Natural killer cell (primary cell): Measurements from ENCODE around the gene ATP6V1G1. TPM values are rescaled to one million over a fixed set of nuclear protein-coding genes. Genes with fewer than 3 reads are reported as not detected.
A peak's percentile ranks its signal among the peaks of the same experiment; 100 is the strongest.

ENCODE experiments used
- ATAC-seq, 3 donors: fragments of 150-1000 bp in 2 of 3; fragments of 200-7000 bp in 1 of 3; cut with Tn5 transposase; 1 replicate in 1 of 3; 2 replicates in 2 of 3; pipeline ENCODE4 v1.10.0; 2021; ENCODE audit warnings: mild to moderate bottlenecking in 2 of 3, moderate library complexity in 2 of 3
- DNase-seq, 2 donors: peaks; one replicate each; pipeline versions ENCODE4 v3.0.0 to v3.0.0-alpha.2; 2013 to 2021; ENCODE audit warnings: mixed read lengths in 1 of 2
- H3K27ac ChIP-seq: one replicate; pipeline ENCODE4 v1.5.1; 2013; ENCODE audit warnings: mild to moderate bottlenecking, low read length
- H3K27me3 ChIP-seq: one replicate; pipeline ENCODE4 v1.6.1; 2013; ENCODE audit warnings: low read length; ENCODE audit not compliant: control insufficient read depth, insufficient read depth
- H3K36me3 ChIP-seq: one replicate; pipeline ENCODE4 v1.6.1; 2013; ENCODE audit warnings: low read length; ENCODE audit not compliant: control insufficient read depth, insufficient read depth
- H3K4me1 ChIP-seq: one replicate; pipeline ENCODE4 v1.6.1; 2013; ENCODE audit warnings: low read length; ENCODE audit not compliant: control insufficient read depth, insufficient read depth
- H3K4me3 ChIP-seq: one replicate; pipeline ENCODE4 v1.5.1; 2013; ENCODE audit warnings: low read length
- H3K9me3 ChIP-seq: one replicate; pipeline ENCODE4 v1.6.1; 2013; ENCODE audit warnings: low read length; ENCODE audit not compliant: control insufficient read depth, insufficient read depth
- H3K27ac Mint-ChIP-seq, 2 donors: one replicate each; pipeline ENCODE4 v1.8.0; 2022; ENCODE audit warnings: mild to moderate bottlenecking in 2 of 2, mixed read lengths in 2 of 2, moderate library complexity in 1 of 2
- H3K27me3 Mint-ChIP-seq, 2 donors: one replicate each; pipeline ENCODE4 v1.8.0; 2022; ENCODE audit warnings: low read depth in 2 of 2, mixed read lengths in 2 of 2
- H3K36me3 Mint-ChIP-seq: one replicate; pipeline ENCODE4 v1.8.0; 2022; ENCODE audit warnings: mixed read lengths
- H3K4me1 Mint-ChIP-seq, 2 donors: one replicate each; pipeline ENCODE4 v1.8.0; 2022; ENCODE audit warnings: mixed read lengths in 2 of 2
- H3K4me3 Mint-ChIP-seq: one replicate; pipeline ENCODE4 v1.8.0; 2022; ENCODE audit warnings: mild to moderate bottlenecking, moderate library complexity, mixed read lengths
- H3K9me3 Mint-ChIP-seq, 2 donors: one replicate each; pipeline ENCODE4 v1.8.0; 2022; ENCODE audit warnings: mixed read lengths in 2 of 2
- WGBS: methylation state at CpG from one replicate; pipeline ENCODE4 v1.1.7; 2013; ENCODE audit warnings: missing lambda C conversion rate; ENCODE audit not compliant: insufficient coverage; 5-methylcytosine and 5-hydroxymethylcytosine counted together
- intact Hi-C: fragments of 100-400 bp; cut with micrococcal nuclease; formaldehyde crosslinking; loops from one replicate; pipeline ENCODE4 v1.14.2; 2022
- total RNA-seq, 4 donors: library from RNA; stranded (reverse); fragments of 120-200 nt in 1 of 4; gene quantifications; one replicate each; pipeline versions ENCODE4 v1.2.3 to v1.2.4, GENCODE V29; 2013 to 2022
- TF ChIP-seq, protein P1 (sequence below): fragments of 200-600 bp; IDR thresholded peaks from one replicate; pipeline ENCODE4 v1.8.0; 2022; ENCODE audit warnings: antibody characterized with exemption

Gene ATP6V1G1
- total RNA-seq, 3 donors from 2014 or later (not counting 1 experiment from before 2014, with no cell fraction given), result 83.8 to 101 (median 93.5) TPM

DNA sequence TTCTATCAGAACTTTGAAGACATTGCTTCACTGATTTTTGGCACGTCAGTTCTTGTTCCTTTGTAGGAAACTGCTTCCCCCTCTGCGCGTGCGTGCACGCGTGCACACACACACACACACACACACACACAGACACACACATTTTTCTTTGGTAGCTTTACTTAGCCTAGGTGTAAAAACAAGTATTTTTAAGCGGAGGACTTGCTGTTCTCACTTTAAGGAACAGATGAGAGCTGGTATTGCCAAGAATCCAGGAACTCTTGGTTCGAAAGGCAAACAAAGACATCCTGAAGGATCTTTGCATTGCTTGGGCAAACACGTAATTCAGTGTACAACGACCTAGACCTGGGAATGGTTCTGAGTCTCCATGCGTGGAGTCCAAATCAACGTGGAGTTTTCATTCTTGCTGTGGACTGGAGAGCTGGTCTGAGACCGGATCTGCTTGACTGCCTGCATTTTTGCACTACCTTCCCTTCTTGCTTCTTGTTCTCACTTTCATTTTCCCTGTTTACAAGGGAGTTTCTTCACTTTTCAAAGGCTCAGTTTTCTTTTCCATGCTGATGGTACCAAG lies 31.7 kb downstream of the ATP6V1G1 start:
- Histone ChIP-seq H3K27me3 (no peaks in the 10 kb centered on the region), H3K4me3 (peak overlapping the region; percentile 30), H3K36me3 (no peaks in the 10 kb centered on the region), H3K27ac (peak overlapping the region; percentile 70), H3K9me3 (no peaks in the 10 kb centered on the region), H3K4me1 (peaks cover 17% of the 10 kb centered on the region)
- no peaks in the 10 kb centered on the region for H3K36me3 Mint-ChIP-seq
- H3K9me3 Mint-ChIP-seq, result no peaks in the 10 kb centered on the region
- peak overlapping the region; percentile 77 to 86 for H3K27ac Mint-ChIP-seq
- intact Hi-C loops, result no loop called here
- ATAC-seq, result peak in 2 of 3 donors; percentile 46 to 52
- peak overlapping the region; percentile 85 for H3K4me3 Mint-ChIP-seq
- 32% methylated on average over 13 of the region's 13 CpGs for WGBS
- H3K27me3 Mint-ChIP-seq, result no peaks in the 10 kb centered on the region
- TF ChIP-seq, protein P1, sequence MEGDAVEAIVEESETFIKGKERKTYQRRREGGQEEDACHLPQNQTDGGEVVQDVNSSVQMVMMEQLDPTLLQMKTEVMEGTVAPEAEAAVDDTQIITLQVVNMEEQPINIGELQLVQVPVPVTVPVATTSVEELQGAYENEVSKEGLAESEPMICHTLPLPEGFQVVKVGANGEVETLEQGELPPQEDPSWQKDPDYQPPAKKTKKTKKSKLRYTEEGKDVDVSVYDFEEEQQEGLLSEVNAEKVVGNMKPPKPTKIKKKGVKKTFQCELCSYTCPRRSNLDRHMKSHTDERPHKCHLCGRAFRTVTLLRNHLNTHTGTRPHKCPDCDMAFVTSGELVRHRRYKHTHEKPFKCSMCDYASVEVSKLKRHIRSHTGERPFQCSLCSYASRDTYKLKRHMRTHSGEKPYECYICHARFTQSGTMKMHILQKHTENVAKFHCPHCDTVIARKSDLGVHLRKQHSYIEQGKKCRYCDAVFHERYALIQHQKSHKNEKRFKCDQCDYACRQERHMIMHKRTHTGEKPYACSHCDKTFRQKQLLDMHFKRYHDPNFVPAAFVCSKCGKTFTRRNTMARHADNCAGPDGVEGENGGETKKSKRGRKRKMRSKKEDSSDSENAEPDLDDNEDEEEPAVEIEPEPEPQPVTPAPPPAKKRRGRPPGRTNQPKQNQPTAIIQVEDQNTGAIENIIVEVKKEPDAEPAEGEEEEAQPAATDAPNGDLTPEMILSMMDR, result no peak
- peak in 1 of 2 donors; percentile 36 for DNase-seq
- peaks cover 11 to 20% of the 10 kb centered on the region in 2 donors for H3K4me1 Mint-ChIP-seq

DNA sequence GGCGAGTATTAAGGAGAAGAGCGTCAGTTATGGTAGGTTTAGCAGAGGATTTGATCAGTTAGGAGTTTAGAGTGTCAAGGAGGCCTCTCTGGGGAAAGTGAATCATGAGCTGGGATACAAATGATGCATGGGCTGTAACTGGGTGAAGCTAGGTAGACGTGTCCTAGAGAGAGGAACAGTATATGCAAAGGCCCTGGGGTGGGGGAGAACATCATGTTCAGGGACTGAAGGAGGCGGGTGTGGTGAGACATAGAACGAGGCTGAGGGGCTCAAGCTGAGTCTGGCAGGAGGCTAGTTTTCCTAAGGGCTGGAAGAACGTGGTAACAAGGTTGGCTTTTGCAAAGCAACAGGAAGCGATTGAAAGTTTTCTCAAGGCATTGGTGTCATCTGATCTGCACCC lies 34.0 kb downstream of the ATP6V1G1 start:
- no peaks in the 10 kb centered on the region for H3K9me3 Mint-ChIP-seq
- Histone ChIP-seq H3K36me3 (peaks cover under 1% of the 10 kb centered on the region), H3K27me3 (no peaks in the 10 kb centered on the region), H3K9me3 (no peaks in the 10 kb centered on the region), H3K27ac (no peak overlapping the region), H3K4me3 (no peak overlapping the region), H3K4me1 (peaks cover 13% of the 10 kb centered on the region)
- 91% methylated on average over 7 of the region's 7 CpGs for WGBS
- DNase-seq, result no peak
- intact Hi-C loops, result no loop called here
- TF ChIP-seq, protein P1, result no peak
- no peaks in the 10 kb centered on the region for H3K36me3 Mint-ChIP-seq
- ATAC-seq, result no peak
- H3K27me3 Mint-ChIP-seq, result no peaks in the 10 kb centered on the region
- no peak overlapping the region for H3K4me3 Mint-ChIP-seq
- peaks cover 11 to 20% of the 10 kb centered on the region in 2 donors for H3K4me1 Mint-ChIP-seq
- H3K27ac Mint-ChIP-seq, result no peak overlapping the region

DNA sequence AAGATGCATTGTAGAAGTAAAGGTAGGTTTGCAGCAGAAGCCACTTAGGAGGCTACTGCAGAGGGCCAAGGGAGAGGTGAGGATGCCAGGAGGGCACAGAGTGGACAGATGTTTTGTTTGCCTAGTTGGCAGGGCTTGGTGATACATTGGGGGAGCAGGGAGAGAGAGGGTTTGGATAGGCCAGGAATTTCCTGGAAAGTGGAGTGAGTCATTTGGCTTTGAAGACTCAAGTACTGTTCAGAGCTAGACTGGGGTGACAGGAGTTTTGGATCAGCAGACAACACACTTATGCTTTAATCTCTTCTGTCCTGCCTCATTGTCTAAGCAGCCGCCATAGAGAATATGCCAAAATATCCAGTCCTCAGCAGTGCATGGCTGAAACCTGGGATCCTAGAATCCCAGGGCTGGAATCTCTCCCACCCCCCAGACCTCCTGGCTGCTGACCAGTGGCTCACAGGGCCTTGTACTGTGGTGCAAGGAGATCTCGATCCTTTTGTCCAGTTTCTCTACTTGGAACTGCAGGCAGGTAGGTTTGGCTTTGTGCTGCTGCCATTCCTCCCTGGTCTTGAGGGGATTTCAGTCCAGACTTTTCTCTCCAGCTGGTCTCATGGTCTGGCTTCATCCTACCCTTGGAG lies 34.5 kb downstream of the ATP6V1G1 start:
- Histone ChIP-seq H3K36me3 (peaks cover 6% of the 10 kb centered on the region), H3K4me3 (no peak overlapping the region), H3K9me3 (no peaks in the 10 kb centered on the region), H3K27ac (no peak overlapping the region), H3K4me1 (peaks cover 8% of the 10 kb centered on the region), H3K27me3 (no peaks in the 10 kb centered on the region)
- Mint-ChIP-seq H3K36me3 (no peaks in the 10 kb centered on the region), H3K4me3 (no peak overlapping the region), H3K27me3 (no peaks in the 10 kb centered on the region), H3K27ac (no peak overlapping the region), H3K9me3 (no peaks in the 10 kb centered on the region), H3K4me1 (peaks cover 11 to 19% of the 10 kb centered on the region in 2 donors)
- 97% methylated on average over 2 of the region's 2 CpGs for WGBS
- TF ChIP-seq, protein P1, result no peak
- intact Hi-C loops, result no loop called here
- no peak for DNase-seq
- ATAC-seq, result no peak
